Measurements from ENCODE around the gene RUVBL1. TPM values are rescaled to one million over a fixed set of nuclear protein-coding genes. Genes with fewer than 3 reads are reported as not detected.
A peak's percentile ranks its signal among the peaks of the same experiment; 100 is the strongest.

The RUVBL1 gene
- total and polyA plus RNA-seq, 2 of the 4 experiments (the other 2 are of a cell fraction) = 68.7 to 83.3 TPM

DNA sequence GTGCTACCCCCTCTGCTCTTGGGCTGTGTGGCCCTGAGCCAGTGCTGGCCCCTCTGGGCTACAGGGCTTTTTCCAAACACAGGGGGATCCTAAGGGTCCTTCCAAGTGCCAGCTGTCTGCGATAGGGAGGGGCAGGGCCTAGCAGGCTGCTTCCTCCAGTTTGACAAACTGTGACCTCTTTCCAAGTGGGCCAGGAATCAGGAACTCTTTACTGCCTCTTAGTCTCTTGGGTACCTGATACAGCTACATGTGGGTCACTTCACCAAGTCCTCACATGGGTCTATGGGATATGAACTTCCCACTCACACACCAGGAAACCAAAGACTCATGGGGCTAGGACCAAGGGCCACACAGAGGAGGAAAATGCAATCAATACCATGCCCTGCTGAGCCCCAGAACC lies 45.9 kb downstream of the RUVBL1 start:
- Histone ChIP-seq H2BK5ac (ENCODE audit: low read depth, low read length, poor library complexity, severe bottlenecking) (no peak overlapping the region), H3K9ac (ENCODE audit: low read depth, low read length) (no peak overlapping the region), H3K56ac (ENCODE audit: extremely low read depth, insufficient read depth, low read length) (no peak overlapping the region), H2BK15ac (ENCODE audit: low read depth, low read length) (0 out of 3 replicates have a peak overlapping the region, but pooled peaks have one; percentile 20), H2BK20ac (ENCODE audit: low read depth, low read length) (peak overlapping the region; percentile 33; the same call in 1 of the 2 replicates), H3K4ac (ENCODE audit: low read depth, low read length) (peak overlapping the region; percentile 44; the same call in 1 of the 2 replicates), H4K5ac (ENCODE audit: low read depth, low read length) (no peak overlapping the region), H3K79me1 (ENCODE audit: low read depth in 1 of 2, low read length in 2 of 2) (peaks cover 6 to 46% of the 10 kb centered on the region in 2 experiments; a peak in 2 of 4 replicates), H2AFZ (replicated peaks; ENCODE audit: low read length, poor library complexity) (peak overlapping the region; percentile 74), H2BK120ac (ENCODE audit: low read depth, low read length) (no peak overlapping the region), H3K27ac (ENCODE audit: insufficient read depth, low read length) (no peak overlapping the region), H3K14ac (replicated peaks; ENCODE audit: low read depth, low read length) (0 out of 2 replicates have a peak overlapping the region, but pooled peaks have one; percentile 56), H2AK5ac (ENCODE audit: low read depth, low read length) (peak overlapping the region; percentile 26; the same call in 1 of the 2 replicates), H3K9me1 (ENCODE audit: insufficient read depth, low read length) (peaks cover 28% of the 10 kb centered on the region), H3K36me3 (ENCODE audit: control insufficient read depth, insufficient read depth, low read length) (peaks cover 11% of the 10 kb centered on the region; the same call in 1 of the 2 replicates), H3K18ac (ENCODE audit: low read depth, low read length) (no peak overlapping the region), H2AK9ac (replicated peaks; ENCODE audit: low read depth, low read length, poor library complexity) (no peak overlapping the region), H4K20me1 (ENCODE audit: insufficient read depth, low read length) (peaks cover 44% of the 10 kb centered on the region), H3K23ac (ENCODE audit: low read depth, low read length) (peak overlapping the region; percentile 59; the same call in 1 of the 2 replicates), H3K4me3 (ENCODE audit: insufficient read depth, low read depth, low read length) (no peak overlapping the region), H3K4me1 (ENCODE audit: control insufficient read depth, insufficient read depth, low read length) (peaks cover 29% of the 10 kb centered on the region), H4K8ac (ENCODE audit: low read depth in 2 of 2, low read length in 2 of 2) (no peak overlapping the region), H3K4me2 (ENCODE audit: low read depth, low read length) (no peak overlapping the region), H3K9me3 (ENCODE audit: control insufficient read depth, insufficient read depth, low read length) (no peaks in the 10 kb centered on the region), H3K27me3 (ENCODE audit: control insufficient read depth, insufficient read depth, low read length) (no peaks in the 10 kb centered on the region), H4K91ac (ENCODE audit: insufficient read depth, low read depth, low read length) (peak overlapping the region; percentile 40; the same call in 1 of the 2 replicates)
- ChIA-PET CTCF (interaction anchor here (0.9 kb wide), 1 partner anchor 55 kb away, joined by 3 read pairs; no protein-coding TSS in a partner anchor), POLR2A (ENCODE audit: unreplicated experiment) (no interaction called here)
- in situ Hi-C loops (cut with MboI; ENCODE audit: low sequenced_read_pairs) = loop anchor here (10.0 kb wide), 1 partner anchor 47 kb away; the partner anchor contains the start of gene RUVBL1
- no TSS peak for BruUV-seq (replicated peaks)
- intact Hi-C loops (cut with micrococcal nuclease) = loop anchor here (5.0 to 10.0 kb wide), 3 partner anchors 57 to 505 kb away; no protein-coding TSS in a partner anchor
- dilution Hi-C loops (cut with HindIII; ENCODE audit: low sequenced_read_pairs, unreplicated experiment) = no loop called here
- ATAC-seq (ENCODE audit: low read depth) (no peak), DNase-seq (no peak)
- WGBS, 2 experiments (ENCODE audit: extremely low coverage in 2 of 2, insufficient read length in 1 of 2) = no CpG with 5 or more reads among the region's 1 CpG
- TF ChIP-seq RCOR1 (IDR thresholded peaks at IDR 0.05; ENCODE audit: insufficient replicate concordance, low read length) (no peak), SMC3 (IDR thresholded peaks at IDR 0.05; ENCODE audit: low read depth, low read length) (no peak), RAD21 (IDR thresholded peaks at IDR 0.05; ENCODE audit: low read length) (no peak), RFX5 (IDR thresholded peaks at IDR 0.05; ENCODE audit: low read depth, low read length) (no peak), ELK1 (IDR thresholded peaks at IDR 0.05; ENCODE audit: borderline replicate concordance, low read depth, low read length) (no peak), CHD1 (IDR thresholded peaks at IDR 0.05; ENCODE audit: low read depth, low read length) (no peak), CTCF (conservative IDR thresholded peaks at IDR 0.05; ENCODE audit: low read depth, low read length) (no peak), MAZ (IDR thresholded peaks at IDR 0.05; ENCODE audit: borderline replicate concordance, low read depth, low read length) (no peak), BHLHE40 (IDR thresholded peaks at IDR 0.05; ENCODE audit: low read depth, low read length) (no peak), MAFK (IDR thresholded peaks at IDR 0.05; ENCODE audit: low read depth, low read length) (no peak), MXI1 (IDR thresholded peaks at IDR 0.05; ENCODE audit: borderline replicate concordance, low read depth, low read length) (no peak), NFE2L2 (IDR thresholded peaks at IDR 0.05; ENCODE audit: low read depth, low read length) (no peak), CEBPB (IDR thresholded peaks at IDR 0.05; ENCODE audit: low read depth, low read length) (no peak), FOS (IDR thresholded peaks at IDR 0.05; ENCODE audit: low read depth, low read length) (no peak)
- TF ChIP-seq, protein P1, sequence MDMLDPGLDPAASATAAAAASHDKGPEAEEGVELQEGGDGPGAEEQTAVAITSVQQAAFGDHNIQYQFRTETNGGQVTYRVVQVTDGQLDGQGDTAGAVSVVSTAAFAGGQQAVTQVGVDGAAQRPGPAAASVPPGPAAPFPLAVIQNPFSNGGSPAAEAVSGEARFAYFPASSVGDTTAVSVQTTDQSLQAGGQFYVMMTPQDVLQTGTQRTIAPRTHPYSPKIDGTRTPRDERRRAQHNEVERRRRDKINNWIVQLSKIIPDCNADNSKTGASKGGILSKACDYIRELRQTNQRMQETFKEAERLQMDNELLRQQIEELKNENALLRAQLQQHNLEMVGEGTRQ (IDR thresholded peaks at IDR 0.05; ENCODE audit: low read depth, low read length) = no peak

All from IMR-90 (cell line).